ENCODE data around the gene ABI3BP. TPM values are rescaled to one million over a fixed set of nuclear protein-coding genes. Genes with fewer than 3 reads are reported as not detected.

ABI3BP gene
- total and polyA plus RNA-seq, 2 experiments from 2014 or later = 0.42 to 0.57 TPM

- no peaks in the 10 kb centered on the region for H3K9me3 Mint-ChIP-seq
- ATAC-seq = no peak
- Histone ChIP-seq H3K4me2 (no peak overlapping the region), H2AFZ (no peak overlapping the region), H4K20me1 (replicated peaks; ENCODE audit: insufficient read depth) (no peaks in the 10 kb centered on the region), H3K4me3 (no peak overlapping the region), H3K36me3 (ENCODE audit: insufficient read depth) (peaks cover 28% of the 10 kb centered on the region; the same call in 1 of the 2 replicates), H3K27ac (ENCODE audit: low read depth) (no peak overlapping the region), H3K4me1 (ENCODE audit: insufficient read depth) (peaks cover 24% of the 10 kb centered on the region), H3K9me2 (ENCODE audit: insufficient read depth) (no peaks in the 10 kb centered on the region), H3F3A (replicated peaks; ENCODE audit: low read depth) (no peaks in the 10 kb centered on the region), H3K27me3 (ENCODE audit: insufficient read depth) (no peaks in the 10 kb centered on the region), H3K79me2 (replicated peaks; ENCODE audit: insufficient read depth) (peaks cover 4% of the 10 kb centered on the region; the same call in 1 of the 2 replicates)
- TF ChIP-seq ETS1 (IDR thresholded peaks at IDR 0.05) (no peak), CREB1 (CRISPR knock-in tag; IDR thresholded peaks at IDR 0.05; ENCODE audit: low read depth) (no peak), EZH2phosphoT487 (IDR thresholded peaks at IDR 0.05; ENCODE audit: unreplicated experiment) (no peak), POLR2AphosphoS5 (IDR thresholded peaks at IDR 0.05; ENCODE audit: low read depth) (no peak), ZNF331 (CRISPR knock-in tag; IDR thresholded peaks at IDR 0.05; ENCODE audit: low read depth) (no peak), CTCF (conservative IDR thresholded peaks at IDR 0.05; ENCODE audit: low read depth in 2 of 2) (no peak), JUNB (IDR thresholded peaks at IDR 0.05; ENCODE audit: unreplicated experiment) (no peak), STAT1 (IDR thresholded peaks at IDR 0.05; ENCODE audit: unreplicated experiment) (no peak), REST (IDR thresholded peaks at IDR 0.05; ENCODE audit: unreplicated experiment) (no peak), ZNF114 (CRISPR knock-in tag; IDR thresholded peaks at IDR 0.05) (no peak), ZNF462 (CRISPR knock-in tag; IDR thresholded peaks at IDR 0.05) (no peak), NANOG (IDR thresholded peaks at IDR 0.05; ENCODE audit: borderline replicate concordance) (no peak)
- H3K4me3 Mint-ChIP-seq = no peak overlapping the region
- no peak for DNase-seq (ENCODE audit: low spot score)
- H3K4me1 Mint-ChIP-seq = peaks cover 28% of the 10 kb centered on the region
- H3K27ac Mint-ChIP-seq = no peak overlapping the region; the same call in 1 of the 2 replicates
- H3K36me3 Mint-ChIP-seq (ENCODE audit: low read depth) = peaks cover 50% of the 10 kb centered on the region; the same call in 2 of the 3 replicates
- H3K27me3 Mint-ChIP-seq (ENCODE audit: insufficient read depth, low read depth, poor library complexity) = no peaks in the 10 kb centered on the region
Measured at GRCh38 chr3:100748220-100748619, 245.0 kb downstream of the ABI3BP start.

Data from GM23338 (cell line).